ENCODE results near the gene ENGASE. TPM values are rescaled to one million over a fixed set of nuclear protein-coding genes. Genes with fewer than 3 reads are reported as not detected.

The ENGASE gene
- total RNA-seq, 2 experiments from 2014 or later = 41.3 to 41.8 TPM

- no peak overlapping the region for H3K4me3 Mint-ChIP-seq
- H3K27ac Mint-ChIP-seq = no peak overlapping the region
- intact Hi-C loops (cut with micrococcal nuclease) = no loop called here
- H3K36me3 Mint-ChIP-seq (ENCODE audit: low read depth) = no peaks in the 10 kb centered on the region
- H3K9me3 Mint-ChIP-seq = no peaks in the 10 kb centered on the region
- POLR2A ChIA-PET = interaction anchor here (0.7 kb wide), 1 partner anchor 455 kb away, joined by 3 read pairs; no protein-coding TSS in a partner anchor
- DNase-seq (no peak), ATAC-seq (no peak)
- CTCF ChIA-PET = no interaction called here
- no peak for TF ChIP-seq CTCF (IDR thresholded peaks at IDR 0.05)
- peaks cover 13% of the 10 kb centered on the region for H3K27me3 Mint-ChIP-seq
- no peaks in the 10 kb centered on the region for H3K4me1 Mint-ChIP-seq (ENCODE audit: low read depth)
These were observed 61.2 kb downstream of the ENGASE start for GRCh38 chr17:79135628-79136405.

Other genes starting within 250 kb of the ENGASE start
- 10 to 100 TPM; 86.3 to 93.2 TPM for gene USP36, start 234.0 kb upstream of the ENGASE start, total RNA-seq
- gene CEP295NL, start 171.6 kb upstream of the ENGASE start, total RNA-seq = under 1 TPM in 1 of 2 experiments, not detected in 1; 0.18 TPM
- gene TIMP2, start 149.4 kb upstream of the ENGASE start, total RNA-seq = 1 to 10 TPM; 2.4 to 2.5 TPM
- gene LGALS3BP, start 94.9 kb upstream of the ENGASE start, total RNA-seq = 10 to 100 TPM; 41.4 to 50.8 TPM
- 10 to 100 TPM; 41.4 to 48.2 TPM for gene CANT1, start 65.1 kb upstream of the ENGASE start, total RNA-seq
- gene C1QTNF1, start 50.7 kb upstream of the ENGASE start, total RNA-seq = under 1 TPM; 0.13 to 0.14 TPM

All from activated CD8-positive, alpha-beta T cell treated with anti-CD3 and anti-CD28 coated beads for 36 hours (primary cell).